ENCODE results near the gene MAFG.
A peak's percentile ranks its signal among the peaks of the same experiment; 100 is the strongest.

MAFG gene

GRCh38 chr17:81891303-81891552 lies 36.3 kb downstream of the MAFG start:
- TF ChIP-seq, protein P1, sequence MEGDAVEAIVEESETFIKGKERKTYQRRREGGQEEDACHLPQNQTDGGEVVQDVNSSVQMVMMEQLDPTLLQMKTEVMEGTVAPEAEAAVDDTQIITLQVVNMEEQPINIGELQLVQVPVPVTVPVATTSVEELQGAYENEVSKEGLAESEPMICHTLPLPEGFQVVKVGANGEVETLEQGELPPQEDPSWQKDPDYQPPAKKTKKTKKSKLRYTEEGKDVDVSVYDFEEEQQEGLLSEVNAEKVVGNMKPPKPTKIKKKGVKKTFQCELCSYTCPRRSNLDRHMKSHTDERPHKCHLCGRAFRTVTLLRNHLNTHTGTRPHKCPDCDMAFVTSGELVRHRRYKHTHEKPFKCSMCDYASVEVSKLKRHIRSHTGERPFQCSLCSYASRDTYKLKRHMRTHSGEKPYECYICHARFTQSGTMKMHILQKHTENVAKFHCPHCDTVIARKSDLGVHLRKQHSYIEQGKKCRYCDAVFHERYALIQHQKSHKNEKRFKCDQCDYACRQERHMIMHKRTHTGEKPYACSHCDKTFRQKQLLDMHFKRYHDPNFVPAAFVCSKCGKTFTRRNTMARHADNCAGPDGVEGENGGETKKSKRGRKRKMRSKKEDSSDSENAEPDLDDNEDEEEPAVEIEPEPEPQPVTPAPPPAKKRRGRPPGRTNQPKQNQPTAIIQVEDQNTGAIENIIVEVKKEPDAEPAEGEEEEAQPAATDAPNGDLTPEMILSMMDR (IDR thresholded peaks at IDR 0.05; ENCODE audit: insufficient read depth, low read depth, low read length, missing control alignments), result no peak
- no peak for DNase-seq (ENCODE audit: low read depth)
- peak overlapping the region; percentile 60 for H3K4me3 ChIP-seq (ENCODE audit: low read depth, low read length)

GRCh38 chr17:81890447-81891302 lies 36.9 kb downstream of the MAFG start:
- peak overlapping the region; percentile 60 for H3K4me3 ChIP-seq (ENCODE audit: low read depth, low read length)
- DNase-seq (ENCODE audit: low read depth), result peak; percentile 47
- TF ChIP-seq, protein P1 (IDR thresholded peaks at IDR 0.05; ENCODE audit: insufficient read depth, low read depth, low read length, missing control alignments), result no peak

GRCh38 chr17:81889602-81890001 lies 37.9 kb downstream of the MAFG start:
- DNase-seq (ENCODE audit: low read depth), result no peak
- H3K4me3 ChIP-seq (ENCODE audit: low read depth, low read length), result no peak overlapping the region
- TF ChIP-seq, protein P1 (IDR thresholded peaks at IDR 0.05; ENCODE audit: insufficient read depth, low read depth, low read length, missing control alignments), result no peak

DNA sequence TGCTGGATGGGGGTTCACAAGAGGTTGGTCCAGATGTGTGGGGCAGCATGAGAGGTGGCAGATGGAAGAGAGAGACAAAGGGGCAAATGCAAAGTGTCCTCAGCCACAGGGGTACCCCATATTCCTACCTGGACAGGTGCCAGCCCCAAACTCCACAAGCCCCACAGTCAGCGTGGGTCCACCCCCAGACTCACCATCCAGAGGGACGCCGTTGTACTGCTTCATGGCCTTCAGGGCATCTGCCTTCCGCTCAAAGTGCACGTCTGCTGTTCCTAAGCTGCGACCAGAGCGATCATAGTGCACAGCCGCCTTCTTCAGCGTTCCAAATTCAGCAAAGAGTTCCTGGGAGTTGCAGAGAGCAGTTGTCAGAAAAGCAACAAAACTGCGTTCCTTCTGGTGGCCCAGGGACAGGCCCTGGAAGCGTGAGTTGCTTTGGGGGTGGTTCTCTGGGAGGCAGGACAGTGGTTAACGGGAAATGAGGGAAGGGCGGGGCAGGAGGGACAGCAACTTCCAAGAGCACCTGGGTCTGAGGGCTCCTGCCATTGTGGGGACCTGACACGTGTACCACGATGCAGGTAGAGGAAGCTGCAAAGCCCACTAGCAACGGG lies 38.4 kb downstream of the MAFG start:
- no peak overlapping the region for H3K4me3 ChIP-seq (ENCODE audit: low read depth, low read length)
- no peak for DNase-seq (ENCODE audit: low read depth)
- TF ChIP-seq, protein P1 (IDR thresholded peaks at IDR 0.05; ENCODE audit: insufficient read depth, low read depth, low read length, missing control alignments), result no peak

GRCh38 chr17:81888105-81888987 lies 39.2 kb downstream of the MAFG start:
- no peak for DNase-seq (ENCODE audit: low read depth)
- no peak overlapping the region for H3K4me3 ChIP-seq (ENCODE audit: low read depth, low read length)
- TF ChIP-seq, protein P1 (IDR thresholded peaks at IDR 0.05; ENCODE audit: insufficient read depth, low read depth, low read length, missing control alignments), result no peak

GRCh38 chr17:81885869-81886548 lies 41.5 kb downstream of the MAFG start:
- TF ChIP-seq, protein P1 (IDR thresholded peaks at IDR 0.05; ENCODE audit: insufficient read depth, low read depth, low read length, missing control alignments), result no peak
- no peak overlapping the region for H3K4me3 ChIP-seq (ENCODE audit: low read depth, low read length)
- DNase-seq (ENCODE audit: low read depth), result no peak
